ENCODE data around the gene CEP131.

The CEP131 gene

GRCh38 chr17:81251709-81252301 is 29.0 kb upstream of the CEP131 start:
- no peak for DNase-seq (ENCODE audit: low spot score)

GRCh38 chr17:81251094-81251708 is 28.4 kb upstream of the CEP131 start:
- no peak for DNase-seq (ENCODE audit: low spot score)

- DNase-seq (ENCODE audit: low spot score) = no peak
Observed at GRCh38 chr17:81250286-81251093, 27.7 kb upstream of the CEP131 start.

GRCh38 chr17:81249223-81250040 is 26.7 kb upstream of the CEP131 start:
- no peak for DNase-seq (ENCODE audit: low spot score)

- no peak for DNase-seq (ENCODE audit: low spot score)
Observed at GRCh38 chr17:81248649-81249048, 25.9 kb upstream of the CEP131 start.

- DNase-seq (ENCODE audit: low spot score) = no peak
Observed at GRCh38 chr17:81247339-81247990, 24.7 kb upstream of the CEP131 start.

- no peak for DNase-seq (ENCODE audit: low spot score)
Observed at GRCh38 chr17:81246679-81247338, 24.0 kb upstream of the CEP131 start.

- DNase-seq (ENCODE audit: low spot score) = no peak
Observed at GRCh38 chr17:81246343-81246670, 23.5 kb upstream of the CEP131 start.

GRCh38 chr17:81245665-81246342 is 23.0 kb upstream of the CEP131 start:
- no peak for DNase-seq (ENCODE audit: low spot score)

- no peak for DNase-seq (ENCODE audit: low spot score)
Observed at GRCh38 chr17:81245024-81245664, 22.4 kb upstream of the CEP131 start.

- DNase-seq (ENCODE audit: low spot score) = no peak
Observed at GRCh38 chr17:81244358-81245023, 21.7 kb upstream of the CEP131 start.

GRCh38 chr17:81243333-81243664 is 20.5 kb upstream of the CEP131 start:
- no peak for DNase-seq (ENCODE audit: low spot score)

- DNase-seq (ENCODE audit: low spot score) = no peak
Observed at GRCh38 chr17:81242421-81243332, 19.9 kb upstream of the CEP131 start.

- DNase-seq (ENCODE audit: low spot score) = no peak
Observed at GRCh38 chr17:81241648-81242420, 19.1 kb upstream of the CEP131 start.

GRCh38 chr17:81241203-81241602 is 18.4 kb upstream of the CEP131 start:
- no peak for DNase-seq (ENCODE audit: low spot score)

- DNase-seq (ENCODE audit: low spot score) = no peak
Observed at GRCh38 chr17:81240761-81241160, 18.0 kb upstream of the CEP131 start.

GRCh38 chr17:81239714-81240555 is 17.2 kb upstream of the CEP131 start:
- DNase-seq (ENCODE audit: low spot score) = no peak
